Activated T-cell treated with anti-CD3 and anti-CD28 coated beads for 24 hours (primary cell): ENCODE measurements around the gene TRAF2.
A peak's percentile ranks its signal among the peaks of the same experiment; 100 is the strongest.
"Not testable (repeated sequence)": the region's sequence is repeated elsewhere in the genome, so short reads cannot be mapped to it uniquely, and the experiment has no call there.

Experiments
- DNase-seq: peaks from one replicate; pipeline ENCODE4 v3.0.0-alpha.2; 2020; ENCODE audit warnings: low read depth

The TRAF2 gene

DNA sequence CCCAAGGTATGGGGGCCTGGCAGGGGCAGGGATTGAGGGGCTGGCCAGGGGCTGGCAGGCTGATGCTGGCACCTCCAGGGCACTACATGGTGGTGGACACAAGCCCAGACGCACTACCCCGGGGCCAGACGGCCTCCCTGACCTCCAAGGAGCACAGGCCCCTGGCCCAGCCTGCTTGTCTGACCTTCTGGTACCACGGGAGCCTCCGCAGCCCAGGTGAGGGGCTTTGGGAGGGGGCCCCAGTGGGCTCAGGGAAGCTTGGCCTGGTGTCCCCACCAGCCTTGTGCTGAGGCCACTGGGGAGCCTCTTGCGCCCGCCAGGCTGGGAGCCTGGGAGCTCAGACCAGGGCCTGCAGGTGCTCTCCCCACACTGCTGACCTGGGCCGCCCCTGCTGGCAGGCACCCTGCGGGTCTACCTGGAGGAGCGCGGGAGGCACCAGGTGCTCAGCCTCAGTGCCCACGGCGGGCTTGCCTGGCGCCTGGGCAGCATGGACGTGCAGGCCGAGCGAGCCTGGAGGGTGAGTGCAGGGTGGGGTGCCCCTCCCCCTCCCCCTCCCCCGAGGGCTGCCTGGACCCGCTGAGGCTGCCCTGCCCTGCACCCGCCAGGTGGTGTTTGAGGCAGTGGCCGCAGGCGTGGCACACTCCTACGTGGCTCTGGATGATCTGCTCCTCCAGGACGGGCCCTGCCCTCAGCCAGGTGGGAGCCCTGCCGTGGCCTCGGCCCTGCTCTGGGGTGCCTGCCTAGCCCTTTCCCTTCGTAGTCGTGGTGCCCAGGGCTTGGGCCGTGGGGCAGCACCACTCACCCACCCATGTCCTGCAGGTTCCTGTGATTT, 28.5 kb upstream of the TRAF2 start:
- DNase-seq: no peak

DNA sequence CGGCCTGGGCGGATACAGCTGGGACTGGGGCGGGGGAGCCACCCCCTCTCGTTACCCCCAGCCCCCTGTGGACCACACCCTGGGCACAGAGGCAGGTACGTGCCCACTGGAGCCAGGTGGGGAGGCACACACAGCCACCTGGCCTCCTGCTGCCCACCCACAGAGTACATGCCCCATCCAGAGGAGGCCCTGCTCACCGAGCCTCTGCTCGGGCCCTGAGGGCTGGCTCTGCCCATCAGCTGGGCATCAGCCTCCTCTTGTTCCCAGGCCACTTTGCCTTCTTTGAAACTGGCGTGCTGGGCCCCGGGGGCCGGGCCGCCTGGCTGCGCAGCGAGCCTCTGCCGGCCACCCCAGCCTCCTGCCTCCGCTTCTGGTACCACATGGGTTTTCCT, 27.9 kb upstream of the TRAF2 start:
- no peak for DNase-seq

DNA sequence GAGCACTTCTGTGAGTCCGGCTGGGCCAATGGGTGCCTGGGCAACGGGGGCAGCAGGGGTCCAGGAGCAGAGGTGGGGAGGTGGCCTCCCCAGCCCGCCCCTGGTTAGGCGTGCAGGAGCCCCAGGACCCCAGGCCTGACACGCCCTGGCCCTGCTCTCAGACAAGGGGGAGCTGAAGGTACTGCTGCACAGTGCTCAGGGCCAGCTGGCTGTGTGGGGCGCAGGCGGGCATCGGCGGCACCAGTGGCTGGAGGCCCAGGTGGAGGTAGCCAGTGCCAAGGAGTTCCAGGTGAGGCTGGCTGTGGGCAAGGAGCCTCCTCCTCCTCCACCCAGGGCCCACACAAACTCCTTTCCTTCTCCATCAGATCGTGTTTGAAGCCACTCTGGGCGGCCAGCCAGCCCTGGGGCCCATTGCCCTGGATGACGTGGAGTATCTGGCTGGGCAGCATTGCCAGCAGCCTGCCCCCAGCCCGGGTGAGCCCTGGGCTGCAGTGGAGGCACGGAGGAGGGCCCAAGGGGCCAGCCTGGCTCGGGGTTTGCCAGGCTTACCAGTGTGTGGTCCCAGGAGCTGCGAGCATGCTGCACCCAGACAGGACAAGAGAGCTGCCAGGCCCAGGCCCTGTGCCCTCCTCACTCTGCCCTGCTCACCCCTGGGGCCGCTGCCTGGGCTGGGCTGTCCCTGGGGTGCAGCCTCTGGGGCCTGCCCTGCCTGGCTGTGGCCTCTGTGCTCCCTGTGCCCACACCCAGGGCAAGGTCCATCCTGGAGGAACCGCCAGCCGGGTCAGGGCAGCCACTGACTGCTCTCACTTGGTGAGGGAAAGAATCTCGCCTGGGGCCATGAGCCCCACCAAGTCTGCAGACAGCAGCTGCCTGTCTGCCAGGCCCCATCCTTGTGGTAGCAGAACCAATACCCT, 27.2 kb upstream of the TRAF2 start:
- DNase-seq: no peak

DNA sequence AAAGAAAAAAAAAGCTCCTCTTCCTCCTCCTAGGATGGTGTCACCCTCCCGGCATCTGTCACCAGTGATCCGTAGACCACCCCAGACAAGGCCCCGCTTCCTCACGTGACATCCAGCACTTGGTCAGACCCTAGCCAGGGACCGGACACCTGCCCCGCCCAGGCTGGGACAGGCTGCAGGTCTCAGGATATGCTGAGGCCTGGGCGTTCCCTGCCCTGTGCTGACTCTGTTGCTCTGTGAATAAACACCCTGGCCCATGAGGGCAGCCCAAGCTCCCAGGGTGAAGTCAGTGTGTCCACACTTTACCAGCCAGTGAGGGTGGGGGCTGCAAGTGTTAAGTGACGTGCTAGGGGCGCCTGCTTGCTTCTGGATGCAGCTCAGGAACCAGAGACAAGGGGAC, 25.8 kb upstream of the TRAF2 start:
- no peak for DNase-seq

DNA sequence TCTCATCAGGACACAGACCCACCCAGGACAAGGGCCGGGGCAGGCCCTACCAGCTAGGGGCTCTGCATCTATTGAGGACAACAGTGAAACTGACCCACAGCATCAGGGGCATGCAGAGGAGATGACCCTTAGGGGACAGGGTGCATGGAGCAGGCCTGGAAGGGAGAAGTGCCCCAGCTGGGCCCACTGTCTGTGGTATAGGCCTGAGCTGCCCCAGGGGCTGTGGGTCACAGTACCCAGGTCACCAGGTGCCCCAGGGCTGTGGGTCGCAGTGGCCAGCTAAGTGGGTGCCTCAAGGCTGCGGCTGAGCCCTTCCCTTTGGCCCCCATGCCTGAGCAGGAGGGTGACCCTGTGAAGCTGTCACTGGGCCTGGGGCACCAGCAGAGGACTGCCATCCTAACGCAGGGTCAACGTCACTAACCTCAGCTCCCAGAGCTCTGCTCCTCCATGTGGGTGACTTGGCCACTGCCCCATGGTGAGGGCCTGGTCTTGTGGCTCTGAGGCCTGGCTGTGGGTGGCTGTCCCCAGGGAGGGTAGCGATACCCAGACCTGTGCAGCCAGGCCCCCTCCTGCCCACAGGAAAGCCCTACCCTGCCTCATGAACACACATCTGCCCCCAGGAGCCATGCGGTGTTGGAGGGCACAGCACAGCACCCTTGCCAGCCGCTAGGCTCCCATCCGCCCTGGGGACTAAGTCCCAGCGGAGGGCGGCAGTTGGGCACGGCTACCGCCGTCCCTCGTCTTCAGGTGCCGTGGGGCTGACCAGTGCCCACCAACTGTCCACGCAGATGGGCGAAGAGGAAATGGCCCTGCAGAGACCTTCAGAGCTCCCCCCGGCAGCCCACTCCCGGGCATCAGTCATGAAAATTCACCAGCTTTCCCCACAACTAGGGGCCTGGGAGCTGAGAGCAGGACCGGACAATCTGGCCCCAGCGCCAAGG, 25.1 kb upstream of the TRAF2 start:
- DNase-seq: no peak

DNA sequence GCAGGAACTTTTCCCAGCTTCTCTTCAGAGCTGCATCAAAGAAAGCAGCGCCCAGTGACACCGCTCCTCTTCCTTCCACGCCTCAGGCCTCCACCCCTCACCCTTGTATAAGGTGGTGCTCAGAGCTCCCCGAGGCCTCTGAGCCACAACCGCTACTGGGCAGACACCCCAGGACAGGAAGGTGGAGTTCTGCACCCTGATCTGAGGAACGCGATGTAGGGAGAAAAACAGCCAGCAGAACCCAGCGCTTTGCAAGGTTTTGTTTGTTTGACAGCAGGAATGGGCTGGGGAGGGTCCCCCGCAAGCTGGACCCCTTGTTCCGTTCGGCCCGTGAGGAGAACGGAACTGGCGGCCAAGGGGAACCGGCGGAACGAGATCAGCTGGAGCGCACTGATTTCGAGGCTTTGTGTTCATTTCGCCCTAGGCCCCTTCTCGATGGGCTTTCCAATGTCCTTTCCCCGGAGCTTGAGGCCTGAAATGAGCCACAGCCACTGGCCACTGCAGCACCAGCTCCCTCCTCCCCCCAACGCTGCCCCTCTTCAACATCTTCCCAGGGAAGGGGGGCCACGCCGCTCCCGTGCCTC, 24.4 kb upstream of the TRAF2 start:
- DNase-seq: no peak

DNA sequence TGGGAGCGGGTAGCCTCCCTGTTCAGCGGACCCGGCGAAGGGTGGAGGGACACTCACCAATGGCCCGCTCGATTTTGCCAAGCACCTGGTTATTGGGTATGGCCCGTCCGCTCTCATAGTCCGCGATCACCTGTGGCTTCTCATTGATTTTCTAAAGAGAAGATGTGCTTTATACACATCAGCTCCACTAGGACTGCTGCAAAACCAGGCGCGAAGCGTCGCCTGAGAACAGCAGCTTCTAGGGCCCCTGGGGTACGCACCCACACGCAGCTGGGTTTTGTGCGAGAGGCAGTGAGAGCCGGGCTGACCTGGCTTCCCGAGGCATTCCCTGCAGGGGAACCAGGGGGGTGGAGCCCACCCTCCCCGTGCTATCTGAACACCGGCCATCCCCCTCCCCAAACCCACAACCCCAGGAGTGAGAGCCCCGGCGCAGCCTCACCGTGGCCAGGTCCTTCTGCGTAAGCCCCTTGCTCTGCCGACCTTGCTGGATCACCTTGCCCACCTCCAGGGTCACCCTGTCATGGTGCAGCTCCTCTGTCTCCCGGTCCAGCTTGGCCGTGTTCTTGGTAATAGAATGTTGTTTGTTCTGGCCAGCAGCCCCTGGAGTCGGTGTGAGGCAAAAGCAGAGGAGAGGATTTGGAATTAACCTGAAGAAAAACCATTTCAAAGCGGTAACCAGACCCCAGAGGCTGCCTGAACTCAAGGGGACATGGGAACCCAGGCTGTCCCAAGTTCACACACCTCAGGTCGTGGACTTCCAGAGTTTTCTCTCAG, 23.3 kb upstream of the TRAF2 start:
- DNase-seq: no peak

DNA sequence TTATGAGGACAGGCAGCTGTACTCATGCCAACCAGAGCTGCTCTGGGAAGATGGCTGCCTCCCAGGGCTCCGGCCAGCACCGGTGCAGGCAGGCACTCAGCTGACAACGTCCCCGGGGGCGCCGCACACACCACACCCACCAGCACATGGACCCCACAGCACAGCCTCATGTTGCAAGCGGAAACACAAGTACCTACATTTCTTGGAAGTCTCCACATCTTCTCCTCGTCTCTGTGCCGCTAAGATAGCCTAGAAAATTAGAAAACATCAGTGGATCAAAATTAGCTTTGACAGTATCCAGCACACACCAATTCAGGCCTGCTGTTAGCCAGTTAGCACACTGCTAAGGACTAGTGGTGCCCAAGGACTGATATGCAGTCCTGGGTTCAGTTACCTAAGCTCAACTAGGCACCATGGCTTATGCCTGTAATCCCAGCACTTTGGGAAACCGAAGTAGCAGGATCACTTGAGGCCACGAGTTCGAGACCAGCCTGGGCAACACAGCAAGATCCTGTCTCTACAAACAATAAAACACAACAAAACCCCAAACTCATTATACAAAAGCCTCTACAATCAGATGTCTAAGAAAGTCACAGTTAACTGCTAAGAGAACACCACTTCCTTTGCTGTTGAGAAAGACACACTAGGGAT, 22.6 kb upstream of the TRAF2 start:
- DNase-seq: no peak

DNA sequence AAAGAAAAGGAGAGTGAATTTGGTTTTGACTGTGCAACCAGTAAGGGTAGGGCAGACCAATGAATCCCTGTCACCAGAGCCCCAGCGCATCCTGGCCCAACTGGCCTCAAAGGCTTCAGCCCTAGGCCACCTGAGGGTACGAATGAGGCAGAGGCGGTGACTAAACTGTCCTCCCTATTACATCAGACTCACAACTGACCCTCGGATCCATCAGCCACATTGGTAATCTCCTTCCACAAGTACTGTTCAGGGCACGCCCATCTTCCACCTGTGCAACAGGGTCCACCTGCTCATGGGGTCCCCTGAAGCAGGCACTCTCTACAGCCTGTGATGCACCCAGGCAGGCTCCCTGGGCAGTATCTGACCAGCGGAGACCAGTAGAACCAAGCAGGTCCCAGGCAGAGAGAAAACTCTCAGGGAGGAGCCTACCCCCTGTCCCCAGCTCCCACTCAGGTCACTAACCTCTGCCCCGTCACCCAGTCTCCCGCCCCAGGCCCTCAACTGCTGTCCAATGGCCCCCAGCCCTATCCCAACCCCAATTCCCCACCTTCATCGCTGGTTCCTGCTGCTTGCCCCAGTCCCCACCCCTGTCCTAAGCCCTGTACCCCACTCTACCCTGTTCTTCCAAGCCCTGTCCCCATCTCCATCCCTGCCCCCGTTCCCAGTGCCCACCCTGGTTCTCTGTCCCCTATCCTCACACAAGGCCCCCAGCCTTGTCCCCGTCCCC, 21.1 kb upstream of the TRAF2 start:
- no peak for DNase-seq

DNA sequence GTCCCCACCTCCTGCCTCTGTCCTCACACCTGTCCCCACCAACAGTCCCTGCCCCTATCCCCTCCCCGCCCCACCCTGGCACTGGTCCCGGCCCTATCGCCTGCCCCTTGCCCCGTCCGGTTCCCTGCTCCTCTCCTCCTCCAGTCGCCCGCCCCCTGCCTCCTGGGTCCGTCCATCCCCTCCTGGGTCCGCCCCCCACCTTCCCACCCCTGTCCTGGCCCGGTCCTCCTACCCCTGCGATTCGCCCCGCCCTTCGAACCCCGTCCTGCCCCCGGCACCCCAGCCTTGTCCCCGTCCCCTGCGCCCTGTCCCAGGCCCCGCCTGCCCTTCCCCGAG, 20.6 kb upstream of the TRAF2 start:
- no peak for DNase-seq

DNA sequence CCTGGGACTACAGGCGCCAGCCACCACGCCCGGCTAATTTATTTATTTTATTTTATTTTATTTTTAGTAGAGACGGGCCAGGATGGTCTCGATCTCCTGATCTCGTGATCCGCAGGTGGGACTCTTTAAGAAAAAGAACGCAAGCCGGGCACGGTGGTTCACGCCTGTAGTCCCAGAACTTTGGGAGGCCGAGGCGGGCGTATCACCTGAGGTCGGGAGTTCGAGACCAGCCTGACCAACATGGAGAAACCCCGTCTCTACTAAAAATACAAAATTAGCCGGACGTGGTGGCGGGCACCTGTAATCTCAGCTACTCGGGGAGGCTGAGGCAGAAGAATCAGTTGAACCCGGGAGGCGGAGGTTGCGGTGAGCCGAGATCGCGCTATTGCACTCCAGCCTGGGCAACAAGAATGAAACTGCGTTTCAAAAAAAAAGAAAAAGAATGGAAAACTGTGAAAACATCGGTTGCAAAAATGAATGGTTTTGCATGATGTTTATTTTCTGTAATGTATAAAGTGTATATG, 19.4 kb upstream of the TRAF2 start:
- DNase-seq: not testable (repeated sequence)

DNA sequence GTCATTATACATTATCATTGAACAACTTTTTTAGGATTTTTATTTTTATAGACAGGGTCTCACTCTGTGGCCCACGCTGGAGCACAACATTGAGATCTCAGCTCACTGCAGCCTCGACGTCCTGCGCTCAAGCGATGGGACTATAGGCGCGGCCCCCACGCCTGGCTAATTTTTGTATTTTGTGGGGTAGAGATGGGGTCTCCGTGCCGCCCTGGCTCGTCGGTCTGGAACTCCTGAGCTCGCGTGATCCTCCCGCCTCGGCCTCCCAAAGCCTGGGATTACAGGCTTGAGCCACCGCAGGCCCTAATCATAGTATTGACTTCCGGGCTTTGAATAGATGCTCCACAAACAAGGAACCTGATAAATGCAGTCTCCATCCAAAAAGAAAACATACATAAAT, 18.8 kb upstream of the TRAF2 start:
- no peak for DNase-seq

DNA sequence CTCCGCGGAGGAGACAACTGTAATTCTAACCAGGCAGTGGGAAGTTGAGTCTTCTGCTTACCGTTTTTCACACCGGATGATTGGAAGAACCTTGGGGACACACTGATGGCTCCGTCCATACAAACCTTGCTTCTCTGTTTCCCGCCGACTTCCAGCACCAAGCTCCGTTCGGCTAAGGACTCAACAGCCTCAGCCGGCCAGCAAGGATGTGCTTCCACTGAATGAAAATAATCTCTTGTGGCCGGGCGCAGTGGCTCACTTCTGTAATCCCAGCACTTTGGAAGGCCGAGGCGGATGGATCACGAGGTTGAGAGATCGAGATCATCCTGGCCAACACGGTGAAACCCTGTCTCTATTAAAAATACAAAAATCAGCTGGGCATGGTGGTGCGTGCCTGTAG, 18.4 kb upstream of the TRAF2 start:
- no peak for DNase-seq

DNA sequence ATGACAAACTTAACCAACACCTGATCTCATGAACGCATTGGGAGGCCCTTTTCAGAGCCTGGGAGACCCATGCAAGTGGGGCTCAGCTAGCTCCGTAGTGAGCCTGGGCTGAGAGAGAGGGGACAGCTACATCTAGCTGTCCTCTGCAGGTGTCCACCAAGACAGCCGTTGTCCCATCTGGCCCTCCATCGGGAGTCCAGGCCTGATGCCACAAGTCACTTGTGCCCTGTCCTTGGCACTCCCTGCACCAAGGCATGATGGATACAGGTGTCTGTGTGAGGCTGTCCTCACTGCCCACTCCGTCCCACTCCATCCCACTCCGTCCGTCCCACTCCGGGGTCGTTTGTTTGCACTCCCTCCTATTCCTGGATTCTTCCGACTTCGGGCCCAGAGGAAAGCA, 17.7 kb upstream of the TRAF2 start:
- DNase-seq: no peak

DNA sequence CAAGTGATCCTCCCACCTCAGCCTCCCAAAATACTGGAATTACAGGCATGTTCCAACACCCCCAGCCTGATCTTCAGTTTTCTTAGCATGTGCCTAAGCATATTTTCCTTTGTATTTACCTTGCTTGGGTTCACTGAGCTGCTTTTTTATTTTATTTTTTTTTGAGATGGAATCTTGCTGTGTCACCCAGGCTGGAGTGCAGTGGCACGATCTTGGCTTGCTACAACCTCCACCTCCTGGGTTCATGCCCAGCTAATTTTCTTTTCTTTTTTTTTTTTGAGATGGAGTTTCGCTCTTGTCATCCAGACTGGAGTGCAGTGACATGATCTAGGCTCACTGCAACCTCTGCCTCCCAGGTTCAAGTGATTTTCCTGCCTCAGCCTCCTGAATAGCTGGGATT, 16.7 kb upstream of the TRAF2 start:
- not testable (repeated sequence) for DNase-seq

DNA sequence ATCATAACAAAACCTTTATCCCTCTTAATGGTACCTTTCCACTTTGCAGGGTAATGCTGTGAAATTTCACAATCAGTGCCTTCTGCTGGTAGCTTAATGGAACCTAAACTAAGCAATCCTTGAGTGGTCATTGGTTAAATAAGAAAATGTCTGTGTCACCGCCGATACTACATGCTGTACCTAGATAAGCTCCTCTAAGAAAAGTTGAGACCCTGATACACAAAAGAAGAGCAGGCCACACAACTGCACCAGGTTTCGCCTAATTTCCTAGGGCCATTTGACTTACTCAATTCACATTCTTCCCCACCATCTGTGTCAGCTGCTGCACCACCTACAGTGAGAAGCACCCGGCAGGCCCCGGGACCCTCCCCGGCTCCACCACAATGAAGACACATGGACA, 11.2 kb upstream of the TRAF2 start:
- DNase-seq: no peak

DNA sequence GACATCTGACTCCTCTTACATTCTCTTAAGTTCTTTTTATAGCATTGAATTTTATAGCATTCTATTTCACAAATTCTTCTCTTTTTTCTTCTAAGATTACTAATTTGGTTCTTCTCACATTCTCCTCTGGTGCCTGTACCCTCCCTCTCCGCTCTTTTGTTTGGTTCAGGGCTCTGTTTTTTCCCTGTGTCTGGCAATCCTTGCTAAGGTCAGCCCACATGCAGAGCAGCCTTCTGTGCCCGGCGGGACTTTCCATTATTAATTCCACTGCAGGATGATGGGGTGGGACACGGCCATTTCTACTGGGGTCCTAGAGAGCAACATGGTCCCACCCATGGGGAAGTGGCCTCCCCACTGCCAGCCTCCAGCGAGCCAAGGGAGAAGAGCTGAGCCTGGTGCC, 9.8 kb upstream of the TRAF2 start:
- no peak for DNase-seq

DNA sequence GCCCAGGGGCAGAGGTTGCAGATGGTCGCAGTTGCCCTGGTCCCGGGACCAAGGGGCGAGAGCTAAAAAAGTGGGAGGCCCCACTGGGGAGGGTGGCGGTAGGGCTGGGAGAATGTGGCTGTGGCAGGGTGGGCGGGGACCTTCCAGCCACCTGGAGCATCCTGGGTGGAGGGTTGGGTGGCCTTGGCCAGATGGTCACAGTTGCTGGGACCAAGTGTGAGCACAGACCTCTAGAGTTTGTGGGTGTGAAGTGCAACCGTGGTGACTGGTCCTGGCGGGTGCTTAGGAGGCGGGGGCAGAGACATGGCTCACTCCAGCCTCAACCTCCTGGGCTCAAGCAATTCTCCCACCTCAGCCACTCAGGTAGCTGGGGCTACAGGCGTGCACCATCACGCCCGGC, 5.7 kb upstream of the TRAF2 start:
- DNase-seq: no peak

DNA sequence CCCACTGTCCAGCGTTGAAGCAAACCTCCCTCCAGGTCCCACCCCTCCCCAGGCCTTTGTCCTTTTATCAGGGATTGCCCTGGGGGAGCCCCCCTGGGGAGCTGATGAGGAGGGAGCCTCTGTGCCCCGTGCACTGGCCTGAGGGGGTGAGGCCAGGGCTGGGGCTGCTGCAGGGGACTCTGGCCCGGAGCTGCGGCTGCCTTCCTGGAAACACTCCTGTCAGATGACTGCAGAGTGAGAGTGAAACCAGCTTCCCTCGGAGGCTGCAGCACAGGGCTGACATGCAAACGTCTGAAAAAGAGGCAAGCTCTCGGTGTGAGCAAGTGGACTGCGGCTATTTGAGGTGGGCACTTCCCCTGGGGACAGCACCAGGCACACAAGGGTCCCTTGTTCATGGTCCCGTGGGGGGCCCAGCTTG, 4.6 kb upstream of the TRAF2 start:
- peak; percentile 56 for DNase-seq
